ENCODE data around the gene SPRY2.

DNA sequence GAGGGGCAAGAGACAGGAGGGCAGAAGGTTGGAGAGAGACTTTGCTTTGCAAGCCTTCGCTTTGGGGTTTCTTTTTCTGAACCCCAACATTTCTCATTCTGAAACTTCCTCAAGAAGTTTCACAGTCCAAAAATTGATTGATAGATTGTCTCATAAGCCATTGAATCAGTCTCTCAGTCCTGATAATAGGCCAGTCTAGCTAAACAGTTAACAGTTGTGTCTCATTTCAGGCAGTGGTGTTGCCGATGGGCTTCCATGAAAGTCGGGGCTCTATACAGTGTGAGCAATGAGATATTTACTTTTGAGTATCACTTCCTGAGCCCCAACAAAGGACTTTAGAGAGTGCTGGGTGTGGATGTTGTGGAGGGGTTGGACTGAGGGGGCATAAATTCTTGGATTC, 26.5 kb upstream of the SPRY2 start:
- TF ChIP-seq, protein P1, sequence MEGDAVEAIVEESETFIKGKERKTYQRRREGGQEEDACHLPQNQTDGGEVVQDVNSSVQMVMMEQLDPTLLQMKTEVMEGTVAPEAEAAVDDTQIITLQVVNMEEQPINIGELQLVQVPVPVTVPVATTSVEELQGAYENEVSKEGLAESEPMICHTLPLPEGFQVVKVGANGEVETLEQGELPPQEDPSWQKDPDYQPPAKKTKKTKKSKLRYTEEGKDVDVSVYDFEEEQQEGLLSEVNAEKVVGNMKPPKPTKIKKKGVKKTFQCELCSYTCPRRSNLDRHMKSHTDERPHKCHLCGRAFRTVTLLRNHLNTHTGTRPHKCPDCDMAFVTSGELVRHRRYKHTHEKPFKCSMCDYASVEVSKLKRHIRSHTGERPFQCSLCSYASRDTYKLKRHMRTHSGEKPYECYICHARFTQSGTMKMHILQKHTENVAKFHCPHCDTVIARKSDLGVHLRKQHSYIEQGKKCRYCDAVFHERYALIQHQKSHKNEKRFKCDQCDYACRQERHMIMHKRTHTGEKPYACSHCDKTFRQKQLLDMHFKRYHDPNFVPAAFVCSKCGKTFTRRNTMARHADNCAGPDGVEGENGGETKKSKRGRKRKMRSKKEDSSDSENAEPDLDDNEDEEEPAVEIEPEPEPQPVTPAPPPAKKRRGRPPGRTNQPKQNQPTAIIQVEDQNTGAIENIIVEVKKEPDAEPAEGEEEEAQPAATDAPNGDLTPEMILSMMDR (IDR thresholded peaks at IDR 0.05), result no peak
- TF ChIP-seq POLR2AphosphoS5 (IDR thresholded peaks at IDR 0.05; ENCODE audit: insufficient read depth in 1 of 2, low read depth in 1 of 2) (no peak), POLR2A (IDR thresholded peaks at IDR 0.05) (no peak)

All from vagina (tissue), 2 donors.